Activated naive CD4-positive, alpha-beta T cell treated with anti-CD3 and anti-CD28 coated beads, Interleukin-2, amount 50 U/mL, for 72 hours (primary cell): ENCODE measurements around the gene NOP9. TPM values are rescaled to one million over a fixed set of nuclear protein-coding genes. Genes with fewer than 3 reads are reported as not detected.
"Not testable (repeated sequence)": the region's sequence is repeated elsewhere in the genome, so short reads cannot be mapped to it uniquely, and the experiment has no call there.

Experiments
- ATAC-seq, 2 donors: fragments of 150-1000 bp; cut with Tn5 transposase; 2 replicates each; pipeline ENCODE4 v1.10.0; 2021; ENCODE audit warnings: mild to moderate bottlenecking in 2 of 2, moderate library complexity in 2 of 2
- DNase-seq, 2 donors: peaks; one replicate each; pipeline ENCODE4 v3.0.0; 2021 to 2022; ENCODE audit warnings: low spot score in 2 of 2
- H3K27ac Mint-ChIP-seq, 2 donors: one replicate each; pipeline ENCODE4 v1.8.0; 2022; ENCODE audit warnings: mild to moderate bottlenecking in 2 of 2, mixed read lengths in 2 of 2
- H3K36me3 Mint-ChIP-seq, 2 donors: one replicate each; pipeline ENCODE4 v1.8.0; 2022; ENCODE audit warnings: mixed read lengths in 2 of 2
- H3K9me3 Mint-ChIP-seq, 2 donors: one replicate each; pipeline ENCODE4 v1.8.0; 2022; ENCODE audit warnings: mixed read lengths in 2 of 2
- total RNA-seq, 2 donors: library from RNA; stranded (reverse); gene quantifications; one replicate each; pipeline ENCODE4 v1.2.3, GENCODE V29; 2022

Gene NOP9
- total RNA-seq, 2 donors from 2014 or later = 30.5 TPM

DNA sequence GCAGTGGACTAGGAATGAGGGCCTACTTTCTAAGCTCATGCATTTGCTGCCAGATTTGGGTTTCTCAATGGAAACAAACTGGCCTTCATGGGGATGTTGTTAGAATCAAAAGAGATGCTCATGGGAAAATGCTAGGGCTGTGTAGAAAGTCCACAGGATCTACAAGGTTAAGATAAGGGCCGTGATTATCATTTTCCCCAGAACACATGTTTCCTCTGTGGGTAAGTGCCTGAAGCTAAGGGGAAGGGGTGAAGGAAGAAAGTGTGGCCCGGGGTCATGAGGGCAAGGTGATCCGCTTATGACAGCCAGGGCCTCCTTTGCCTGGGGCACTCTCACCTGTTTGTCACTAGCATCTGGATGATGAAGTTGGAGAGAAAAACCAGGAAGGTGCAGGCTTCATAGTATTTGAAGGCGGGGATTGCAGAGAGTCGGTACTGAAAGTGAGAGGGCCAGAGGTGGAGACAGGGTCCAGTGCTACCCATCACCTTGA is 25.4 kb downstream of the NOP9 start:
- H3K9me3 Mint-ChIP-seq = no peaks in the 10 kb centered on the region
- DNase-seq = no peak
- H3K27ac Mint-ChIP-seq = peak overlapping the region in 1 of 2 donors; percentile 53
- ATAC-seq = no peak
- H3K36me3 Mint-ChIP-seq = no peaks in the 10 kb centered on the region

DNA sequence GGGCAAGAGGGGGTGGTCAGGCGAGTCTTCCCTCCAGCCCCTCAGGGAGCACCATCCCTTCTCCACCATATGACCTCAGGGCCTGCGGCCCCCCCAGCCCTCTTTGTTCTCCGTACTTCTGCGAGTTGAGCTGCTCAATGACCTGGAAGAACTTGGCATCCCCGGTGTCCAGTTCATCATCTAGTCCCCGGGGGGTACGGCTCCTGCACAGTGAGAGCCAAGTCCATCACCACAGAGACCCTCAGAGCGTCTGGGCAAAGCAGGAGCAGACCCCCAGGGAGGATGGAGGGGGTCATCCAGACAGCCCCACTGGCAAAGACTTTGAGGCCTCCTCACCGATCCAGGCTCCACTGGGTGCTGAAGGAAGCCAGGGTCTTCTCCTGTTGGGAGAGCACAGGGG is 26.3 kb downstream of the NOP9 start:
- DNase-seq = no peak
- no peak overlapping the region for H3K27ac Mint-ChIP-seq
- no peak for ATAC-seq
- H3K36me3 Mint-ChIP-seq = no peaks in the 10 kb centered on the region
- no peaks in the 10 kb centered on the region for H3K9me3 Mint-ChIP-seq

DNA sequence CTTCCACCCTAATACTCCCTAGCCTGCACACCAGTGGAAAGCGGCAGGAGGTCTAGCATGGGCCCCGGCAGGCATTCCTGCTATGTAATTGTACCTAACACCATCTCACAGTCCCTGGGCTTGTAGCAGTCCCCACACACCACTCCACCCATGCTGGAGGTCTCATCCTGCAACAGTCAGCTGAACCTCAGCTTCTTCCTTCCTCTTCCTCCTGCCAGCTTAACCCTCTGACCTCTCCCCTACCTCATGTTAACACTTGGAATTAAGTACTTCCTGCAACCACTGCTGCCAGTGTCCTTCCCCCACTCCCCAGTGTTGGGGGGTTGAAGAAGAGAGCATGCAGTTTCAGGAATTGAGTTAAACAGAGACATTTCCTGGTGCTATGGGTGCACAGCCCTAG is 27.7 kb downstream of the NOP9 start:
- DNase-seq (no peak), ATAC-seq (no peak)
- no peaks in the 10 kb centered on the region for H3K9me3 Mint-ChIP-seq
- H3K36me3 Mint-ChIP-seq = peaks cover 0 to 2% of the 10 kb centered on the region in 2 donors
- H3K27ac Mint-ChIP-seq = peak overlapping the region in 1 of 2 donors; percentile 25

DNA sequence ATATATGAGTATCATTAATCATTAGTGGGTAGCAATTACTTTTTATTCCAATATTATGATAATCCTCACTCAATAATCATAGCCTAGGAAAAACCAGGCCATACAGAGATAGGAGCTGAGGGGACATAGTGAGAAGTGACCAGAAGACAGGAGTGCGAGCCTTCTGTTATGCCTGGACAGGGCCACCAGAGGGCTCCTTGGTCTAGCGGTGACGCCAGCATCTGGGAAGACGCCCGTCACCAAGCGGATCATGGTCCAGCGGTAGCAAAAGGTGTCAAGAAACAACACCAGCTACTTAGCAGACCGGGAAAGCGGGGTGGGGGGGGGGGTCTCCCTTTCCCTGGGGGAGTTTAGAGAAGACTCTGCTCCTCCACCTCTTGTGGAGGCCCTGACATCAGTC is 28.3 kb downstream of the NOP9 start:
- not testable (repeated sequence) for DNase-seq

DNA sequence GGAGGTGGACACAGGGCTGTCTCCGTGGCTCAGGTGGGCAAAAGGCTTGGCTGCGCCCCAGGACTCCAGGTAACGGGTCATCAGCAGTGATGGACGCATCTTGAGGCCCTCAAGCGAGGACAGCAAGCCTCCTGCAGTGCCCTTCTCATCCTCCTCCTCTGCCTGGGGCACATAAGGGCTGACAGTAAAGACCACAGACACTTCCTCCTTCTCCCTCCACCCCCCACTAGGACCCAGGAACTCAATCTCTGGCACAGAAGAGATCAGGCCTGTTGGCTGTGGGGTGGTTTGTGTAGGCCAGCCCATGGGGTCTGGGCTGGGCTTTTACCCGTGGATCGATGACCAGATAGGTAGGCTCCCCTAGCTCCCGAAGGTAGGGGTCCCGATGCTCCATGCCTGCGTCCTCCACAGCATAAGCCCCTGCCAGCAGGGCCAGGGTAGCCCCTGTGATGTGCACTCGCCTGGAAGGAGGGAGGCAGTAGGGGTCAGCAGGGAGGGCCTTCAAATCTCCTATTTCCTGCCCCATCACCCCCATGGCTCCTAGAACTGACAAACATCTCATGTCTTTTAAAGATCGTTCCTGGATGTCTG is 29.5 kb downstream of the NOP9 start:
- no peak overlapping the region for H3K27ac Mint-ChIP-seq
- DNase-seq (no peak), ATAC-seq (no peak)
- H3K36me3 Mint-ChIP-seq = peaks cover 0 to 5% of the 10 kb centered on the region in 2 donors
- H3K9me3 Mint-ChIP-seq = no peaks in the 10 kb centered on the region

More for the DNA sequence above, 28.3 kb downstream of the NOP9 start:
- not testable (repeated sequence) for H3K36me3 Mint-ChIP-seq, ATAC-seq, H3K9me3 Mint-ChIP-seq, H3K27ac Mint-ChIP-seq

DNA sequence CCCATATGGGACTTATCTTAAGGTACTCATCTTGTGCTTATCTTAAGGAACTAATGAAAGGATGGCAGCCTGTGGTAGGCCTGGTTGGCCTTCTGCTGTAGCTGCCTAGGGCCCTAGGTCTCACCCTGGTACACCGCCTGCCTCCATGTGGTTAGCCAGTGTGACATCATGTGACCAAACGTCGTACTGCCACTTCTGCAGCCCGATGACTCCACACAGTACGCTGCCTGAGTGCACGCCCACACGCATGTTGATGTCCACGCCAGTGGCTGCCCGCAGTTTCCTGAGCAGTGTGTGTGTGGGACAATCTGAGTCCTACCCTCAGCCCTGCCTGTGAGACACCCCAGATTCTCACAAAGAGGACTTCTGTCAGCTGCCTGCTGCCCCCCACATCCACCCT is 30.1 kb downstream of the NOP9 start:
- Mint-ChIP-seq H3K9me3 (no peaks in the 10 kb centered on the region), H3K27ac (no peak overlapping the region), H3K36me3 (peaks cover 0 to 5% of the 10 kb centered on the region in 2 donors)
- DNase-seq (no peak), ATAC-seq (peak in 1 of 2 donors; percentile 52)

DNA sequence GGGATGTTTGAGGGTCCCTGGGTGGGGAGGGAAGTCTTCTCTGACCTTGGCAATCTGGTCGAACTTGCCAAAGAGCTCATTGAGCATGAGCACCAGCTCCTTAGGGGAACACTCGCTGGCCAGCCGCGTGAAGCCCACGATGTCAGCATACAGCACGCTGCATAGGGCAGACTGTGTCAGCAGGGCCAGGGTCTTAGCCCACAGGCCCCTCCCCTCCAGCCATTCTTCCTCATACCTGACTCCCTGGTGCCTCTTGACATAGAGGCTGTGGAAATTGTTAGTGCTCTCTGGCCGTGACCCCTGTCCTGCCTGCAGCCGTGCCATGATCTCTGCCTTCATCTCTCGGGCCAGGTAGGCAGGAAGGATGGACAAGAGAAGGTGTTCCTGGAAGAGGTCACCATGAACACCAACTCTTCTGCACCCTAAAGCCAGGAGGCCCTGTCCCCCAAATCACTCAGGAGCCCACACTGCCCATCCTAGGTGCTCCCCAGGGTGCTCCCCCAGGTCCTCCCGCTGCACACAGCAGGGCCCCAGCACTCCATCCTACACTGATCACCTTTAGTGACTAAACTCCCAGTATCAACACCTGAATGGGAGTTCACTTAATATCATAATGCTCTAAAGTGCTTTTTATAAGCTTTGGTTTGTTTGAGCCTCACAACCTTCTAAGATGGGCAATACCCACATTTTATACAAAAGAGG is 31.5 kb downstream of the NOP9 start:
- H3K27ac Mint-ChIP-seq = no peak overlapping the region
- no peaks in the 10 kb centered on the region for H3K9me3 Mint-ChIP-seq
- no peak for ATAC-seq
- no peak for DNase-seq
- H3K36me3 Mint-ChIP-seq = peaks cover 5% of the 10 kb centered on the region in 2 donors

DNA sequence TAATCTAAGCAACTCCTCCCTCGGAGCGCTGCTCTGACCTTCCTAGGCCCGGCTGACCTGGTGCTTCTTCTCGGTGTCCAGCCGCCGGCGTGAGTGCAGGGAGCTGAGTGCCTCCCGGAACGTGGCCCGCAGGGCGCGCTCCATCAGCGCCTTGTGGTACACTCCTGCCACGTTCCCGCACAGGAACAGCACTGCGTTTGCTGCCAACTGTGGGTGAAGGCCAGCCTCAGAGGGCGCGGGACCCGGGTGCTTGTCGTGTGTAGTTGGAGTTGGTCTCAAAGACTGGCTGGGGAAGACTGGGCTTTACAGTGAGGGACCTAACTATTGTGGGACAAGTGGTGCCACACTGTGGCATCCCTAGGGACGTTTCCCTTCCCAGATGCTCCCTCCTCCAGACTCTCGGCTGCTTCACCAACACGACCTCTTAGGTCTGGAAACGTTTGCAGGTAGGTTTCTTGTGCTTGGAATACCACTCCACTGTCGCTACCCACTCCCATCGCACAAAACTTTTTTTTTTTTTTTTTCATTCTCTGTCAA is 32.1 kb downstream of the NOP9 start:
- peak in 1 of 2 donors; percentile 8 for ATAC-seq
- DNase-seq = no peak
- Mint-ChIP-seq H3K36me3 (peaks cover 5% of the 10 kb centered on the region in 2 donors), H3K9me3 (no peaks in the 10 kb centered on the region), H3K27ac (peak overlapping the region in 1 of 2 donors; percentile 41)

DNA sequence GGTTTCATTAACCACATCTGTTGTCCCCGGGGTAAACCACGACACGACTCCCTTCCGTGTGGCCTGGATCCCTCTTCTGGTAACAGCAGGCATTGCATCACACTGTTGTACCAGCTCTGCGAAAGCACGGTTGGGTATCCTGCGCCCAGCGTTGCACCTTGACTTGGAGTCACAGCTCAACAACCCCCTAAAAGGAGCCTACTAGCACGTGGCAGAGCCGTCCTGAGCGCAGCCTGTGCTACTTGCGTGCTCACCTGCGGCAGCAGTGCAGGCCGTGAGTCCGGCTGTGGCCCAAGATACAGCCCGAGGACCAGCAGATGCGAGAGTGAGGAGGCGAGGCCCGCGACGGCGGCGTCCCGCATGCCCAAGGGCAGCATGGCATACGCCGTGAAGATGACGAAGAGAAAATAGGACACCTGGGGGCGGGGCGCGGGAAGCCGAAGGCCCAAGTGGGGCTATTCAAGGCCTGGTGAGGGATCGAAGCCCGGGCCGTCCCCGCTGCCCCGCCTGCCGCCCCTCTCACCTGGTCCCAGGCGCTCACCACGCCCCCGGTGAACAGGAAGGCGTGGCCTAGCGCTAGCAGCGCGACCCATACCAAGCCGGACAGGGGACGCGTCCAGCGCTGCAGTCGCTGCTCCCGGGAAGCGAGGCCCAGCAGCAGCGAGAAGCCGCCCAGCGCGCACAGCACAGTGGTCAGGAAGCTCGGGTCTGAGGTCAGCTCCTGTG is 32.8 kb downstream of the NOP9 start:
- Mint-ChIP-seq H3K27ac (peak overlapping the region in 1 of 2 donors; percentile 41), H3K36me3 (peaks cover 5% of the 10 kb centered on the region in 2 donors), H3K9me3 (no peaks in the 10 kb centered on the region)
- peak; percentile 78 to 86 for ATAC-seq
- peak; percentile 72 to 81 for DNase-seq

DNA sequence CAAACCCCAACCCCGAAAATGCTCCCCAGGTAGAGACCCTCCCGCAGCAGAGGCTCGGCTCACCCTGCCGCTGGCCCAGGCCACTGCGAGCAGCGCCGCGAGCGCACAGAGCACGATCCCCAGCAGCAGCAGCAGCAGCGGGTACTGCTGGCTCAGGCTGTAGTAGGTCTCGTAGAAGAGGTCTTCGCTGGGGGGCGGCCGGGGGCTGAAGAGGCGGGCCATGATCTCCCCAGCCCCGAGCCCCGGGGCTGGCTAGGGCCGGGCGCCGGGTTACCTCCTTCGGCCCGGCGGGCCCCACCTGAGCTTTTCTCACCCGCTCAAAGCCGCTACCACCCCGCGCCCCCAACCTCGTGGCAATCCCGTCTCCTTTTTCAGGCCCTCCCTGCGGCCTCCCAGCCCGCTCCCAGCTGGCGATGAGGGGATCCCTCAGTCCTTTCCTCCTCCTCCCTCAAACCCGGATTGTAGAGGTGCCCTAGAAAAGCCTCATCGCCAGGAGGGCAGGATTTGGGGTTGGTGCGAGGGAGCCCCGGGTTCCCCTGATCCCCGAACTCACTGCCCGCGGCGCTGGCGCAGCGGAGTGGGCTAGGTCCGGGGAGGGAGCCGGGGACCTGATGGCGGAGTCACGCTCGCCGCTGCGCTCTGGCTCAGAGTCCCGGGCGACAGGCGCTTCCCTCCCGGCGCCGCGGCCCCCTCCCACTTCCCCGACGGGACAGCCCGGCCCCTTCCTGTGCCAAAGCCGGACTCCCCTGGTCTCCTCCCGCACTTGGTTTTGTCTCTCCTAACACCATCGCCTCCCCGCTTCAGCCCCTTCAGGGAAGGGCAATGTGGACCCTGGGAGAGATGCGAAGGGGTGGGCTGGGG is 35.0 kb downstream of the NOP9 start, which contains the start of gene ADCY4:
Gene ADCY4 (minus strand): TSS at position 641 of the 861 bp plus-strand sequence. CDS start 419 bp downstream, at position 222.
- Mint-ChIP-seq H3K27ac (no peak within 1 kb of the TSS), H3K36me3 (peaks cover 5% of the 10 kb centered on the region in 2 donors), H3K9me3 (no peaks in the 10 kb centered on the region)
- DNase-seq (no peak), ATAC-seq (peak in 1 of 2 donors; percentile 25)

DNA sequence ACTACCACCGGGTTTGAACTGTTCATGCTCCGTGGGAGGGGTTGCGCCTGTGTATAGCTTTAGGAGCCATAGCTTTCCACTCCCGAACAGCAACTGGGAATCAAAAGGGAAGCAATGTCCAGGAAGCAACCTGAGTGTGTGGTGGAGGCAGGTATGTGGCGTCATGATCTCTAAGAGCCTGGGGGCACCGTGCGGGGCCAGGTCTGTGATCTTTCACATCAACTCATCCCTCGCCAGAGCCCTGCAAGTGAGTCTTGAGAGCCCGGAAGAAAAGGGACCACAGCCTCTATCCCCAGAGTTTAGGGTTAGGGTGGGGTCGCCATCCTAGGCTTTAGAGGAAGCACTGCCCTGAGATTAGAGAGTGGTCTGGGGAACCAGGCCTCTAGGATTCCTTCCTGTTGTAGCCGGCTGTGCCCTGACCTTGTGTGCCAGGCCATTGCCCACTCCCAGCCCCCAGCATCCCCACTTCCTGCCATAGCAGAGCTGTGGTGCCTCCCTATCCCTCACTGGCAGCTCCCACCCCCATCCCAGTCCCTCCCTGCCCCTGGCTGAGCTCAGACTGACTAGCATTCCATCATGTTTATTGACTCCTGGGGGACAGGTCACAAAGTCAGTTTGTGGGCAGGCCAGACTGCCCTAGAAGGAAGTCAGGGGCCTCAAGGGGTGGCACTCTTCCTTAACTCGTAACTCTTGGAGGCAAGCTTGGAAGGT is 36.0 kb downstream of the NOP9 start:
- Mint-ChIP-seq H3K27ac (no peak overlapping the region), H3K36me3 (peaks cover 5% of the 10 kb centered on the region in 2 donors), H3K9me3 (no peaks in the 10 kb centered on the region)
- ATAC-seq = no peak
- DNase-seq = no peak

DNA sequence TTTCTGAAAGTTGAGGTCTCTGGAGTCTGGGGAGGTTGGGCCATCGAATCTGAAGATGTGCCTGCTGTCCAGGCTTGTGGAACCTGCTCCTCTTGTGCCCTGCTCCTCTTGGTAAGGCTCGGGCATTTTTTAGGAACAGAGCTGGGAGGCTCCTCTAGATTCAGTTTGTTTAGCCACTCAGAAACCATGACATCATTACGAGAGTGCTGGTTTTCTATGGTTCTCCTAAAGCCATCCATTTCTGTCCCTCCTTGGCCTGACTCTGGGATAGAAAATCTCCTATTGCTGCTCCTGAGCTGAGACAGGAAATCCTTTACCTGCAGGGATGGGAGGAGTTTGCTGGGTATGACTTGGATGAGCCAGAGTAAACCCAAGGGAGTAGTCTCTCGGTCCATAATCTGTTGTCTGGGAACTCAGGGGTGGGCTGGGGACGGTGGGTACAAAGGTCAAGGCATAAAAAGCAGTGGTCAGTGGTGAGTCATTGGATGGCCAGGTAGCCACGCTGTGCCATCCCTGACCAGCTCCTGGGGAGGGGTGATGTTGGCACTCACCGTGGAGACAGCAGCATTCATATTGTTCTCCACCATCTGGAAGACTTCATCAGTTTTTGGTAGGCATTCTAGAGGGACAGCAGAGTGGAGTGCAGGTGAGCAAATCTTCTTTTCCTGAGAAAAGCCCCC is 37.6 kb downstream of the NOP9 start:
- DNase-seq (no peak), ATAC-seq (no peak)
- Mint-ChIP-seq H3K27ac (no peak overlapping the region), H3K9me3 (no peaks in the 10 kb centered on the region), H3K36me3 (peaks cover 3 to 5% of the 10 kb centered on the region in 2 donors)

DNA sequence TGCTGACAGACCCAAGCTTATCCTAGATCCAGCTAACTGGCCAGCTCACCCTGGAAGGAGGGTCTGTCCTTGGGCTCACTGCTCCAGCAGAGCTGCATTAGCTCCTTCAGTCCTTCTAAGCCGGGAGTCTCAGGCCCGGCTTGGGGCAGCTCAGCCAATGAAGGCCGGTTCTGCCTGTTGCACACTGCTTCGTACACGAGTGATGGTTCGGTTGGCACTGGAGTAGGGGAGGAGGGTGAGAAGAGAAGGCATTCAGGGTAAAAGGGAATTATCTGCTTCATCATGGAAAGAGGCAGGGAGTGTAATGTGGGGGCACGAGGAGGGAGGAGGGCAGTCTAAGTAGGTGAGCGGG is 38.1 kb downstream of the NOP9 start:
- Mint-ChIP-seq H3K27ac (no peak overlapping the region), H3K9me3 (no peaks in the 10 kb centered on the region), H3K36me3 (peaks cover 0 to 5% of the 10 kb centered on the region in 2 donors)
- DNase-seq (no peak), ATAC-seq (no peak)

DNA sequence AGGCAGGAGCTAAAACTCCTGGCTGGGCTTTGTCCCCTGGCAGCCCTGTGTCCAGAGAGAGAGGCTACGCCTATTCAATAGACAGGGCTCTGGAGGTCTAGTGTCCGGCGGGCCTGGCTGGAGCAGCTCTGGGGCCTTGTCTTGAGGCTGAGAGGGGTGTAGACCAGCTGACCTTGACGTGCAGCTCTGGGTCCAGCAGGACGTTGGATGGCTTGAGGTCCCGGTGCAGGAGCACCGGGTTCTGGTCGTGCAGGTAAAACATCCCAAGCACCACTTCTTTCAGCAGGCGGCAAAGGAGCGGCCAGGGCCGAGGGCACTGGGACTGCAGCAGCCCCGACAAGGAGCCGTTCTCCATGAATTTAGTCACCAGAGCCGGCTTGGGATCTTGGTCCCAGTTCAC is 39.2 kb downstream of the NOP9 start:
- no peak for ATAC-seq
- no peaks in the 10 kb centered on the region for H3K9me3 Mint-ChIP-seq
- peaks cover 0 to 5% of the 10 kb centered on the region in 2 donors for H3K36me3 Mint-ChIP-seq
- no peak for DNase-seq
- H3K27ac Mint-ChIP-seq = no peak overlapping the region
